Kasumi-1 (cell line): ENCODE data around the gene SAV1.
"Not testable (repeated sequence)": the region's sequence is repeated elsewhere in the genome, so short reads cannot be mapped to it uniquely, and the experiment has no call there.

ENCODE experiments used
- DNase-seq, 2 experiments: peaks; one replicate each; lab custom pipeline; 2025; lab: John Stamatoyannopoulos, UW

Gene SAV1

GRCh38 chr14:50667996-50668825, at the start of gene SAV1:
Gene SAV1, minus strand, starts transcription at chr14:50668306. Its CDS starts 339 bp downstream, at chr14:50667967.
- peak; percentile 57 to 66 for DNase-seq

- DNase-seq: no peak
Observed at GRCh38 chr14:50717811-50718210, 49.7 kb upstream of the SAV1 start.

GRCh38 chr14:50714450-50715073, 46.5 kb upstream of the SAV1 start:
- DNase-seq: peak; percentile 69 to 71

- DNase-seq: no peak
Observed at GRCh38 chr14:50711043-50711442, 42.9 kb upstream of the SAV1 start.

GRCh38 chr14:50705026-50705593, 37.0 kb upstream of the SAV1 start:
- no peak for DNase-seq

- no peak for DNase-seq
Observed at GRCh38 chr14:50704454-50705010, 36.4 kb upstream of the SAV1 start.

- DNase-seq: no peak
Observed at GRCh38 chr14:50697659-50698290, 29.7 kb upstream of the SAV1 start.

- not testable (repeated sequence) for DNase-seq
Observed at GRCh38 chr14:50694260-50694659, 26.2 kb upstream of the SAV1 start.

- no peak for DNase-seq
Observed at GRCh38 chr14:50688875-50689274, 20.8 kb upstream of the SAV1 start.

- no peak for DNase-seq
Observed at GRCh38 chr14:50679674-50680073, 11.6 kb upstream of the SAV1 start.

- DNase-seq: no peak
Observed at GRCh38 chr14:50678163-50678562, 10.1 kb upstream of the SAV1 start.

GRCh38 chr14:50677527-50678063, 9.5 kb upstream of the SAV1 start:
- DNase-seq: peak; percentile 74 to 78

GRCh38 chr14:50676814-50677516, 8.9 kb upstream of the SAV1 start:
- DNase-seq: peak in 1 of 2 experiments; percentile 47

GRCh38 chr14:50675597-50675996, 7.5 kb upstream of the SAV1 start:
- no peak for DNase-seq

- no peak for DNase-seq
Observed at GRCh38 chr14:50670866-50671256, 2.8 kb upstream of the SAV1 start.

GRCh38 chr14:50670196-50670865, 2.2 kb upstream of the SAV1 start:
- no peak for DNase-seq

GRCh38 chr14:50669441-50669986, 1.4 kb upstream of the SAV1 start:
- DNase-seq: no peak

GRCh38 chr14:50668826-50669143, 679 bp upstream of the SAV1 start:
- DNase-seq: no peak

GRCh38 chr14:50667684-50667995, 466 bp downstream of the SAV1 start:
- no peak for DNase-seq

GRCh38 chr14:50666772-50667683, 1.1 kb downstream of the SAV1 start:
- DNase-seq: peak in 1 of 2 experiments; percentile 39
